ENCODE data around the gene ONECUT2. TPM values are rescaled to one million over a fixed set of nuclear protein-coding genes. Genes with fewer than 3 reads are reported as not detected.
A peak's percentile ranks its signal among the peaks of the same experiment; 100 is the strongest.

ONECUT2 gene
- polyA plus RNA-seq, 1 of the 3 experiments (the other 2 are of a cell fraction), result 0.16 TPM

DNA sequence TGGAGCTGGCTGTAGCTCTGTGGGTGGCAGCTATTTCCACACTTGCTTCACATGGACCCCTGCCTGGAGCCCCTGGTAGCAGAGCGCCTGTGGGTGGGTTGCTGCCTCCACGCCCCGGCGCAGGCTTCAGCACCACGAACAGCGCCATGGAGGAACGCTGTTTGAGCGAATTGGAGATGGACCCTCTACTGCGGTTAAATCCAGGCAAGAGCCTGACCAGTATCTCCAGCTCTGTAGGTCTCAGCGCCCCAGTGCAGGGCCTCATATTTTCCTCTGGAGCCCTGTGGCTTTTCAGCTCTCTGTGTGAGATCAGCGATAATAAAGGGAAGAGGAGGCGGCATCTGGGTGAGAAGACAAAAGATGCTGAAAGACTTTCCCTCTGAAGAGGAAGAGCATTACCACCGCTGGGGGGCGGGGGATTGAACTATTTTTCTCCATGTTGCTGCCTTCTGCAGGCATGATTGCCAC is 12.0 kb downstream of the ONECUT2 start:
- CTCF ChIA-PET, result interaction anchor here (1.2 to 2.1 kb wide), 4 partner anchors 10 to 675 kb away, joined by 4 to 6 read pairs (median 4); no protein-coding TSS in a partner anchor
- POLR2A ChIA-PET, result no interaction called here

DNA sequence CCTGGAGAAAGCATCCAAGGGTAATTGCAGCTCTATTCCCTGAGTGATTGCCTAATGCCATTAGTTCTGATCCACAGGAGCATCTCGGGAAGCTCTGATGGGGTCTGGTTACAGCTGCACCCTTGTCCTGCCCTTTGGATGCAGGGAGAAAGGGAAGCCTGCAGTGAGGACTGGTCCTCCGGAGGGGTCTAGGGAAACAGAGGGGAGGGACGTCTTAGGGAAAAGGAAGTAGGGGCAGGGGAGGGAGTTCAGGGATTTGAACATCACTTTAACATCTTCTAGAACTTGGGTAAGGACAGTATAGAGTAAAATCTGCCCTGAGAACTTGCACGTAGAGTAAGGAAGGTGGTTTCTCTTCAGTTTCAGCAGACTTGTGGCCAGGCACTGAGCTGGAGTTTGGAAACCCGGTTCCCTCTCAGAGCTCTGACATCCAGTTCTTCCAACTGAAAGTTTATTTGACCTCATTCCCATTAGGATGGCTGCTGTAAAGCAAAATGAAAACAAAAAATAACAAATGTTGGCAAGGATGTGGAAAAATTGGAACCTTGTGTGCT is 20.5 kb downstream of the ONECUT2 start:
- H2AFZ ChIP-seq (ENCODE audit: low read depth), result no peak overlapping the region
- H3K4me1 ChIP-seq (ENCODE audit: control insufficient read depth in 1 of 2, insufficient read depth in 2 of 2, low read depth in 1 of 2, low read length in 1 of 2), result no peaks in the 10 kb centered on the region
- H3K27ac ChIP-seq (ENCODE audit: low read depth in 2 of 2, low read length in 1 of 2), result no peak overlapping the region
- 45% methylated on average over 5 of the region's 5 CpGs for WGBS (ENCODE audit: low lambda C conversion rate)
- no peaks in the 10 kb centered on the region for H4K20me1 ChIP-seq (ENCODE audit: insufficient read depth)
- no peak overlapping the region for H3K9ac ChIP-seq
- no peak for DNase-seq
- H3K9me3 ChIP-seq, result no peaks in the 10 kb centered on the region
- no peaks in the 10 kb centered on the region for H3K9me2 ChIP-seq
- no peaks in the 10 kb centered on the region for H3K27me3 ChIP-seq (ENCODE audit: insufficient read depth)
- POLR2A ChIA-PET, result no interaction called here
- no peak overlapping the region for H3K4me3 ChIP-seq (ENCODE audit: low read depth in 2 of 2, low read length in 1 of 2)
- H3K4me2 ChIP-seq, result no peak overlapping the region
- H3F3A ChIP-seq (replicated peaks; ENCODE audit: insufficient read depth), result no peaks in the 10 kb centered on the region
- CTCF ChIA-PET, result interaction anchor here (0.6 to 1.5 kb wide), 3 partner anchors 9 to 17 kb away, joined by 3 to 4 read pairs (median 3); no protein-coding TSS in a partner anchor
- no peaks in the 10 kb centered on the region for H3K79me2 ChIP-seq (ENCODE audit: insufficient read depth)
- H3K36me3 ChIP-seq (replicated peaks in 1 of 2; ENCODE audit: control insufficient read depth in 1 of 2, insufficient read depth in 2 of 2, low read length in 1 of 2), result no peaks in the 10 kb centered on the region
- TF ChIP-seq EZH2phosphoT487 (IDR thresholded peaks at IDR 0.05; ENCODE audit: borderline replicate concordance, low read depth) (no peak), RCOR1 (IDR thresholded peaks at IDR 0.05; ENCODE audit: low read length) (no peak), CHD2 (IDR thresholded peaks at IDR 0.05; ENCODE audit: low read length, partially characterized antibody) (no peak), RFX5 (IDR thresholded peaks at IDR 0.05; ENCODE audit: low read length) (no peak), NRF1 (IDR thresholded peaks at IDR 0.05; ENCODE audit: low read depth, low read length) (no peak), ELF1 (IDR thresholded peaks at IDR 0.05) (no peak), POLR2AphosphoS5 (IDR thresholded peaks at IDR 0.05; ENCODE audit: low read depth, low read length) (no peak), YY1 (IDR thresholded peaks at IDR 0.05; ENCODE audit: low read depth) (no peak), JUND (IDR thresholded peaks at IDR 0.05) (no peak), TCF12 (IDR thresholded peaks at IDR 0.05) (no peak)
- TF ChIP-seq, protein P1, sequence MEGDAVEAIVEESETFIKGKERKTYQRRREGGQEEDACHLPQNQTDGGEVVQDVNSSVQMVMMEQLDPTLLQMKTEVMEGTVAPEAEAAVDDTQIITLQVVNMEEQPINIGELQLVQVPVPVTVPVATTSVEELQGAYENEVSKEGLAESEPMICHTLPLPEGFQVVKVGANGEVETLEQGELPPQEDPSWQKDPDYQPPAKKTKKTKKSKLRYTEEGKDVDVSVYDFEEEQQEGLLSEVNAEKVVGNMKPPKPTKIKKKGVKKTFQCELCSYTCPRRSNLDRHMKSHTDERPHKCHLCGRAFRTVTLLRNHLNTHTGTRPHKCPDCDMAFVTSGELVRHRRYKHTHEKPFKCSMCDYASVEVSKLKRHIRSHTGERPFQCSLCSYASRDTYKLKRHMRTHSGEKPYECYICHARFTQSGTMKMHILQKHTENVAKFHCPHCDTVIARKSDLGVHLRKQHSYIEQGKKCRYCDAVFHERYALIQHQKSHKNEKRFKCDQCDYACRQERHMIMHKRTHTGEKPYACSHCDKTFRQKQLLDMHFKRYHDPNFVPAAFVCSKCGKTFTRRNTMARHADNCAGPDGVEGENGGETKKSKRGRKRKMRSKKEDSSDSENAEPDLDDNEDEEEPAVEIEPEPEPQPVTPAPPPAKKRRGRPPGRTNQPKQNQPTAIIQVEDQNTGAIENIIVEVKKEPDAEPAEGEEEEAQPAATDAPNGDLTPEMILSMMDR (IDR thresholded peaks at IDR 0.05), result no peak
- TF ChIP-seq, protein P2, sequence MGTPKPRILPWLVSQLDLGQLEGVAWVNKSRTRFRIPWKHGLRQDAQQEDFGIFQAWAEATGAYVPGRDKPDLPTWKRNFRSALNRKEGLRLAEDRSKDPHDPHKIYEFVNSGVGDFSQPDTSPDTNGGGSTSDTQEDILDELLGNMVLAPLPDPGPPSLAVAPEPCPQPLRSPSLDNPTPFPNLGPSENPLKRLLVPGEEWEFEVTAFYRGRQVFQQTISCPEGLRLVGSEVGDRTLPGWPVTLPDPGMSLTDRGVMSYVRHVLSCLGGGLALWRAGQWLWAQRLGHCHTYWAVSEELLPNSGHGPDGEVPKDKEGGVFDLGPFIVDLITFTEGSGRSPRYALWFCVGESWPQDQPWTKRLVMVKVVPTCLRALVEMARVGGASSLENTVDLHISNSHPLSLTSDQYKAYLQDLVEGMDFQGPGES (IDR thresholded peaks at IDR 0.05; ENCODE audit: low read depth, low read length), result no peak
- TF ChIP-seq, protein P3, sequence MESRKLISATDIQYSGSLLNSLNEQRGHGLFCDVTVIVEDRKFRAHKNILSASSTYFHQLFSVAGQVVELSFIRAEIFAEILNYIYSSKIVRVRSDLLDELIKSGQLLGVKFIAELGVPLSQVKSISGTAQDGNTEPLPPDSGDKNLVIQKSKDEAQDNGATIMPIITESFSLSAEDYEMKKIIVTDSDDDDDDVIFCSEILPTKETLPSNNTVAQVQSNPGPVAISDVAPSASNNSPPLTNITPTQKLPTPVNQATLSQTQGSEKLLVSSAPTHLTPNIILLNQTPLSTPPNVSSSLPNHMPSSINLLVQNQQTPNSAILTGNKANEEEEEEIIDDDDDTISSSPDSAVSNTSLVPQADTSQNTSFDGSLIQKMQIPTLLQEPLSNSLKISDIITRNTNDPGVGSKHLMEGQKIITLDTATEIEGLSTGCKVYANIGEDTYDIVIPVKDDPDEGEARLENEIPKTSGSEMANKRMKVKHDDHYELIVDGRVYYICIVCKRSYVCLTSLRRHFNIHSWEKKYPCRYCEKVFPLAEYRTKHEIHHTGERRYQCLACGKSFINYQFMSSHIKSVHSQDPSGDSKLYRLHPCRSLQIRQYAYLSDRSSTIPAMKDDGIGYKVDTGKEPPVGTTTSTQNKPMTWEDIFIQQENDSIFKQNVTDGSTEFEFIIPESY (IDR thresholded peaks at IDR 0.05; ENCODE audit: borderline replicate concordance, low read depth), result no peak

More for the DNA sequence above, 12.0 kb downstream of the ONECUT2 start:
- Histone ChIP-seq H3K9me3 (no peaks in the 10 kb centered on the region), H3K36me3 (replicated peaks in 1 of 2; ENCODE audit: control insufficient read depth in 1 of 2, insufficient read depth in 2 of 2, low read length in 1 of 2) (no peaks in the 10 kb centered on the region), H3K9ac (no peak overlapping the region), H3K4me1 (ENCODE audit: control insufficient read depth in 1 of 2, insufficient read depth in 2 of 2, low read depth in 1 of 2, low read length in 1 of 2) (peaks cover 0 to 8% of the 10 kb centered on the region in 2 experiments; a peak in 2 of 4 replicates), H3K27ac (ENCODE audit: low read depth in 2 of 2, low read length in 1 of 2) (no peak overlapping the region), H3K79me2 (ENCODE audit: insufficient read depth) (no peaks in the 10 kb centered on the region), H3K9me2 (no peaks in the 10 kb centered on the region), H3K4me2 (no peak overlapping the region), H2AFZ (ENCODE audit: low read depth) (no peak overlapping the region), H3F3A (replicated peaks; ENCODE audit: insufficient read depth) (no peaks in the 10 kb centered on the region), H4K20me1 (ENCODE audit: insufficient read depth) (no peaks in the 10 kb centered on the region), H3K27me3 (ENCODE audit: insufficient read depth) (no peaks in the 10 kb centered on the region), H3K4me3 (ENCODE audit: low read depth in 2 of 2, low read length in 1 of 2) (no peak overlapping the region)
- TF ChIP-seq, protein P4, sequence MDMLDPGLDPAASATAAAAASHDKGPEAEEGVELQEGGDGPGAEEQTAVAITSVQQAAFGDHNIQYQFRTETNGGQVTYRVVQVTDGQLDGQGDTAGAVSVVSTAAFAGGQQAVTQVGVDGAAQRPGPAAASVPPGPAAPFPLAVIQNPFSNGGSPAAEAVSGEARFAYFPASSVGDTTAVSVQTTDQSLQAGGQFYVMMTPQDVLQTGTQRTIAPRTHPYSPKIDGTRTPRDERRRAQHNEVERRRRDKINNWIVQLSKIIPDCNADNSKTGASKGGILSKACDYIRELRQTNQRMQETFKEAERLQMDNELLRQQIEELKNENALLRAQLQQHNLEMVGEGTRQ (IDR thresholded peaks at IDR 0.05; ENCODE audit: borderline replicate concordance, low read depth, low read length), result no peak
- no peak for TF ChIP-seq RAD21 (IDR thresholded peaks at IDR 0.05; ENCODE audit: low read length)
- TF ChIP-seq, protein P5, sequence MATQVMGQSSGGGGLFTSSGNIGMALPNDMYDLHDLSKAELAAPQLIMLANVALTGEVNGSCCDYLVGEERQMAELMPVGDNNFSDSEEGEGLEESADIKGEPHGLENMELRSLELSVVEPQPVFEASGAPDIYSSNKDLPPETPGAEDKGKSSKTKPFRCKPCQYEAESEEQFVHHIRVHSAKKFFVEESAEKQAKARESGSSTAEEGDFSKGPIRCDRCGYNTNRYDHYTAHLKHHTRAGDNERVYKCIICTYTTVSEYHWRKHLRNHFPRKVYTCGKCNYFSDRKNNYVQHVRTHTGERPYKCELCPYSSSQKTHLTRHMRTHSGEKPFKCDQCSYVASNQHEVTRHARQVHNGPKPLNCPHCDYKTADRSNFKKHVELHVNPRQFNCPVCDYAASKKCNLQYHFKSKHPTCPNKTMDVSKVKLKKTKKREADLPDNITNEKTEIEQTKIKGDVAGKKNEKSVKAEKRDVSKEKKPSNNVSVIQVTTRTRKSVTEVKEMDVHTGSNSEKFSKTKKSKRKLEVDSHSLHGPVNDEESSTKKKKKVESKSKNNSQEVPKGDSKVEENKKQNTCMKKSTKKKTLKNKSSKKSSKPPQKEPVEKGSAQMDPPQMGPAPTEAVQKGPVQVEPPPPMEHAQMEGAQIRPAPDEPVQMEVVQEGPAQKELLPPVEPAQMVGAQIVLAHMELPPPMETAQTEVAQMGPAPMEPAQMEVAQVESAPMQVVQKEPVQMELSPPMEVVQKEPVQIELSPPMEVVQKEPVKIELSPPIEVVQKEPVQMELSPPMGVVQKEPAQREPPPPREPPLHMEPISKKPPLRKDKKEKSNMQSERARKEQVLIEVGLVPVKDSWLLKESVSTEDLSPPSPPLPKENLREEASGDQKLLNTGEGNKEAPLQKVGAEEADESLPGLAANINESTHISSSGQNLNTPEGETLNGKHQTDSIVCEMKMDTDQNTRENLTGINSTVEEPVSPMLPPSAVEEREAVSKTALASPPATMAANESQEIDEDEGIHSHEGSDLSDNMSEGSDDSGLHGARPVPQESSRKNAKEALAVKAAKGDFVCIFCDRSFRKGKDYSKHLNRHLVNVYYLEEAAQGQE (IDR thresholded peaks at IDR 0.05; ENCODE audit: low read depth, low read length), result peak; percentile 93
- no peak for DNase-seq
- 94% methylated on average over 14 of the region's 14 CpGs for WGBS (ENCODE audit: low lambda C conversion rate)

Data from SK-N-SH (cell line).